Measurements from ENCODE around the gene CCNH. TPM values are rescaled to one million over a fixed set of nuclear protein-coding genes. Genes with fewer than 3 reads are reported as not detected.

The CCNH gene
- total and polyA plus RNA-seq, 9 of the 15 experiments (the other 6 are each of a cell fraction or from before 2014, with no cell fraction given), result 100 to 213 (median 150) TPM

- TF ChIP-seq GTF3C2 (IDR thresholded peaks at IDR 0.05; ENCODE audit: borderline replicate concordance, extremely low read depth, insufficient read length), result no peak
- peak; percentile 26; the same call in 1 of the 2 replicates for TF ChIP-seq TEAD4 (IDR thresholded peaks at IDR 0.05; ENCODE audit: low read length)
- TF ChIP-seq TEAD4 (CRISPR knock-in tag; IDR thresholded peaks at IDR 0.05; ENCODE audit: borderline replicate concordance), result no peak
- no peak for TF ChIP-seq RNF219 (CRISPR knock-in tag; IDR thresholded peaks at IDR 0.05)
- TF ChIP-seq ETS2 (tag; IDR thresholded peaks at IDR 0.05; ENCODE audit: borderline replicate concordance, poor library complexity, severe bottlenecking), result no peak
- TF ChIP-seq MNT (conservative IDR thresholded peaks at IDR 0.05), result no peak
- TF ChIP-seq ATF2 (CRISPR knock-in tag; IDR thresholded peaks at IDR 0.05), result no peak
- no peak for TF ChIP-seq LARP7 (IDR thresholded peaks at IDR 0.05)
- no peak for TF ChIP-seq ZNF277 (CRISPR knock-in tag; IDR thresholded peaks at IDR 0.05; ENCODE audit: borderline replicate concordance)
- TF ChIP-seq ZBTB34 (CRISPR knock-in tag; IDR thresholded peaks at IDR 0.05), result no peak
- no peak for TF ChIP-seq SMAD1 (IDR thresholded peaks at IDR 0.05; ENCODE audit: low read depth, low read length, partially characterized antibody)
- no peak for TF ChIP-seq ZNF77 (CRISPR knock-in tag; IDR thresholded peaks at IDR 0.05)
- TF ChIP-seq ZNF75A (CRISPR knock-in tag; IDR thresholded peaks at IDR 0.05), result no peak
- TF ChIP-seq EP300 (IDR thresholded peaks at IDR 0.05; ENCODE audit: low read length), result peak; percentile 25; the same call in 1 of the 2 replicates
- no peak for TF ChIP-seq ESRRB (CRISPR knock-in tag; IDR thresholded peaks at IDR 0.05; ENCODE audit: borderline replicate concordance)
- TF ChIP-seq SNIP1 (IDR thresholded peaks at IDR 0.05; ENCODE audit: low read depth), result no peak
- TF ChIP-seq ZNF3 (CRISPR knock-in tag; IDR thresholded peaks at IDR 0.05), result no peak
- no peak for TF ChIP-seq ZNF668 (CRISPR knock-in tag; IDR thresholded peaks at IDR 0.05)
Measured at GRCh38 chr5:87404359-87404758, 8.4 kb downstream of the CCNH start (continued).

All from K562 (cell line).